Measurements from ENCODE around the gene CAVIN2. TPM values are rescaled to one million over a fixed set of nuclear protein-coding genes. Genes with fewer than 3 reads are reported as not detected.
A peak's percentile ranks its signal among the peaks of the same experiment; 100 is the strongest.

CAVIN2 gene
- total RNA-seq, 4 donors from 2014 or later = 6.7 to 18.8 (median 10.0) TPM

DNA sequence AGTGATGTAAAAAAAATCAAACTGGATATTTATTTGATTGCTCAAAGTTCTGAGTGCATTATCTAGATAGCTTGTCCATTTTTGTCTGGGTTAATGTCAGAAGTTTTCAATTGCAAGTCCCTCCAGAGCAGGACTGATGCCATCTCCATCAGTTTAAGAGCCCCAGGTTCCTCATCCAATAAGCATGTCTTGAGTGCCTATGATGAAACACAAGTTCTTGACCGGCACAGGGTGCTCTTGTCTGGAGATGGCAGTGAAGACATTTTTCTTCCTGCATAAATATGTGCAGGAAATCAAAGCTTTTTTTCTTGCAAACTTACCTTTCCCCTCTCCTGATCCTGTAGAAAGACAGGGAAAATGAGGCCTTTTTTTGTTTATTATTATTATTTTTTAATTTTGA, 31.9 kb downstream of the CAVIN2 start:
- TF ChIP-seq, protein P1, sequence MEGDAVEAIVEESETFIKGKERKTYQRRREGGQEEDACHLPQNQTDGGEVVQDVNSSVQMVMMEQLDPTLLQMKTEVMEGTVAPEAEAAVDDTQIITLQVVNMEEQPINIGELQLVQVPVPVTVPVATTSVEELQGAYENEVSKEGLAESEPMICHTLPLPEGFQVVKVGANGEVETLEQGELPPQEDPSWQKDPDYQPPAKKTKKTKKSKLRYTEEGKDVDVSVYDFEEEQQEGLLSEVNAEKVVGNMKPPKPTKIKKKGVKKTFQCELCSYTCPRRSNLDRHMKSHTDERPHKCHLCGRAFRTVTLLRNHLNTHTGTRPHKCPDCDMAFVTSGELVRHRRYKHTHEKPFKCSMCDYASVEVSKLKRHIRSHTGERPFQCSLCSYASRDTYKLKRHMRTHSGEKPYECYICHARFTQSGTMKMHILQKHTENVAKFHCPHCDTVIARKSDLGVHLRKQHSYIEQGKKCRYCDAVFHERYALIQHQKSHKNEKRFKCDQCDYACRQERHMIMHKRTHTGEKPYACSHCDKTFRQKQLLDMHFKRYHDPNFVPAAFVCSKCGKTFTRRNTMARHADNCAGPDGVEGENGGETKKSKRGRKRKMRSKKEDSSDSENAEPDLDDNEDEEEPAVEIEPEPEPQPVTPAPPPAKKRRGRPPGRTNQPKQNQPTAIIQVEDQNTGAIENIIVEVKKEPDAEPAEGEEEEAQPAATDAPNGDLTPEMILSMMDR (IDR thresholded peaks at IDR 0.05) = no peak
- TF ChIP-seq POLR2A (IDR thresholded peaks at IDR 0.05) = no peak
- DNase-seq (ENCODE audit: low spot score in 2 of 2) = no peak
- intact Hi-C loops (cut with DNase I; ENCODE audit: low total_unique reads) = no loop called here
- WGBS, 2 donors = 83 to 96% methylated on average over 1 of the region's 1 CpG
- H3K4me3 ChIP-seq (ENCODE audit: low read depth, poor library complexity, severe bottlenecking) = no peak overlapping the region

DNA sequence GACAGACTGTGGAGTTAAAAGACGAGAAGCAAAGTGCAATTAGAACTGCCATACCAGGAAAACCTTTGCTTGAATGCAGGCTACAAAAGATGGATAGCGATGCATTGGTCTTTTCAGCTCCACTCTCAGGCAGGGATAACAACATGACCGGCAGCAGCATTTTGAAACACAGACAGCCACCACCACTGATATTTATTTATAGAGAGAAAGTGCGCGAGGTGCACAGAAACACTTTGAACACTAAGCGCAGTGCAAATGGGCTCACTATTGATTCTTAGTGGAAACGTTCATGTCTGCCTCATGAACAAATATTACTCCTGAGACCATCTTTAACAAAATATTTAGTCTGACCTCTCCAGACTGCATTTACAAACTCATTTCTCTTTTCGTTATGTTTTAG, 32.9 kb downstream of the CAVIN2 start:
- TF ChIP-seq, protein P1 (IDR thresholded peaks at IDR 0.05) = no peak
- no peak for TF ChIP-seq POLR2A (IDR thresholded peaks at IDR 0.05)
- 85 to 90% methylated on average over 8 of the region's 8 CpGs for WGBS, 2 donors
- H3K4me3 ChIP-seq (ENCODE audit: low read depth, poor library complexity, severe bottlenecking) = no peak overlapping the region
- DNase-seq (ENCODE audit: low spot score in 2 of 2) = no peak
- intact Hi-C loops (cut with DNase I; ENCODE audit: low total_unique reads) = loop anchor here (2.0 kb wide), 1 partner anchor 347 kb away; no protein-coding TSS in a partner anchor

- 39 to 40% methylated on average over 9 of the region's 9 CpGs for WGBS, 2 donors
- intact Hi-C loops (cut with DNase I; ENCODE audit: low total_unique reads) = loop anchor here (2.0 kb wide), 1 partner anchor 349 kb away; no protein-coding TSS in a partner anchor
- TF ChIP-seq, protein P1 (IDR thresholded peaks at IDR 0.05) = peak in 1 of 3 donors; percentile 62
- TF ChIP-seq POLR2A (IDR thresholded peaks at IDR 0.05) = no peak
- DNase-seq (ENCODE audit: low spot score in 2 of 2) = peak in 1 of 2 donors; percentile 44
- H3K4me3 ChIP-seq (ENCODE audit: low read depth, poor library complexity, severe bottlenecking) = no peak overlapping the region
These were observed 34.9 kb downstream of the CAVIN2 start for GRCh38 chr2:191811807-191812602.

- no peak for DNase-seq (ENCODE audit: low spot score in 2 of 2)
- no peak for TF ChIP-seq POLR2A (IDR thresholded peaks at IDR 0.05)
- TF ChIP-seq, protein P1 (IDR thresholded peaks at IDR 0.05) = no peak
- WGBS, 2 donors = 91 to 100% methylated on average over 1 of the region's 1 CpG
- intact Hi-C loops (cut with DNase I; ENCODE audit: low total_unique reads) = no loop called here
- no peak overlapping the region for H3K4me3 ChIP-seq (ENCODE audit: low read depth, poor library complexity, severe bottlenecking)
These were observed 40.5 kb downstream of the CAVIN2 start for GRCh38 chr2:191806396-191806795.

GRCh38 chr2:191804766-191805165, 42.1 kb downstream of the CAVIN2 start:
- H3K4me3 ChIP-seq (ENCODE audit: low read depth, poor library complexity, severe bottlenecking) = no peak overlapping the region
- intact Hi-C loops (cut with DNase I; ENCODE audit: low total_unique reads) = no loop called here
- TF ChIP-seq, protein P1 (IDR thresholded peaks at IDR 0.05) = no peak
- TF ChIP-seq POLR2A (IDR thresholded peaks at IDR 0.05) = no peak
- 87 to 88% methylated on average over 9 of the region's 9 CpGs for WGBS, 2 donors
- DNase-seq (ENCODE audit: low spot score in 2 of 2) = no peak
